Stimulated activated CD8-positive, alpha-beta memory T cell treated with anti-CD3 and anti-CD28 coated beads, Interleukin-4, amount 100 ng/mL, for 24 hours (primary cell): Measurements from ENCODE around the gene LAMP5.

Source experiments
- DNase-seq: peaks from one replicate; pipeline ENCODE4 v3.0.0-alpha.2; 2020; ENCODE audit warnings: low read depth

Gene LAMP5

GRCh38 chr20:9514461-9515213 is at the start of gene LAMP5:
LAMP5 (plus strand) TSS chr20:9514590; CDS start chr20:9514853, 263 bp downstream.
- DNase-seq, result no peak

GRCh38 chr20:9467995-9468394 is 46.4 kb upstream of the LAMP5 start:
- DNase-seq, result no peak

- no peak for DNase-seq
Measured at GRCh38 chr20:9474835-9475415, 39.5 kb upstream of the LAMP5 start.

- no peak for DNase-seq
Measured at GRCh38 chr20:9475456-9475855, 38.9 kb upstream of the LAMP5 start.

- no peak for DNase-seq
Measured at GRCh38 chr20:9476174-9476573, 38.2 kb upstream of the LAMP5 start.

- no peak for DNase-seq
Measured at GRCh38 chr20:9476637-9477036, 37.8 kb upstream of the LAMP5 start.

- DNase-seq, result no peak
Measured at GRCh38 chr20:9478771-9479170, 35.6 kb upstream of the LAMP5 start.

GRCh38 chr20:9480066-9480465 is 34.3 kb upstream of the LAMP5 start:
- DNase-seq, result no peak

- DNase-seq, result no peak
Measured at GRCh38 chr20:9482180-9482579, 32.2 kb upstream of the LAMP5 start.

- DNase-seq, result no peak
Measured at GRCh38 chr20:9483131-9483530, 31.3 kb upstream of the LAMP5 start.

GRCh38 chr20:9485614-9486340 is 28.6 kb upstream of the LAMP5 start:
- DNase-seq, result no peak

- DNase-seq, result no peak
Measured at GRCh38 chr20:9487231-9487630, 27.2 kb upstream of the LAMP5 start.

GRCh38 chr20:9488063-9488462 is 26.3 kb upstream of the LAMP5 start:
- no peak for DNase-seq

GRCh38 chr20:9490161-9490560 is 24.2 kb upstream of the LAMP5 start:
- DNase-seq, result no peak

- no peak for DNase-seq
Measured at GRCh38 chr20:9490631-9491030, 23.8 kb upstream of the LAMP5 start.

- no peak for DNase-seq
Measured at GRCh38 chr20:9491324-9491723, 23.1 kb upstream of the LAMP5 start.

GRCh38 chr20:9492067-9492466 is 22.3 kb upstream of the LAMP5 start:
- no peak for DNase-seq

- no peak for DNase-seq
Measured at GRCh38 chr20:9493803-9494202, 20.6 kb upstream of the LAMP5 start.

- no peak for DNase-seq
Measured at GRCh38 chr20:9495701-9496100, 18.7 kb upstream of the LAMP5 start.

- DNase-seq, result no peak
Measured at GRCh38 chr20:9496155-9496554, 18.2 kb upstream of the LAMP5 start.

GRCh38 chr20:9498322-9498721 is 16.1 kb upstream of the LAMP5 start:
- DNase-seq, result no peak

- DNase-seq, result no peak
Measured at GRCh38 chr20:9499126-9499899, 15.1 kb upstream of the LAMP5 start.
